Tibial artery (tissue), 4 donors: Measurements from ENCODE around the gene GNG2.

ENCODE experiments used
- DNase-seq, 2 donors: peaks; one replicate each; pipeline ENCODE4 v3.0.0-alpha.2; 2019
- H3K27ac ChIP-seq, 2 donors: fragments of 200-600 bp; sonication (generic) in 1 of 2; 1 replicate in 1 of 2; 2 replicates in 1 of 2; pipeline ENCODE4 v1.5.1; 2018 to 2019; ENCODE audit warnings: mild to moderate bottlenecking in 1 of 2
- H3K27me3 ChIP-seq, 2 donors: fragments of 200-600 bp; sonication (generic) in 1 of 2; one replicate each; pipeline versions ENCODE4 v1.5.1 to v1.6.0; 2016 to 2019
- H3K36me3 ChIP-seq, 3 donors: fragments of 200-600 bp; sonication (generic) in 2 of 3; one replicate each; pipeline ENCODE4 v1.5.1; 2016 to 2019; ENCODE audit warnings: mild to moderate bottlenecking in 2 of 3
- H3K4me1 ChIP-seq, 4 donors: fragments of 200-600 bp; sonication (generic) in 2 of 4; 1 replicate in 3 of 4; 2 replicates in 1 of 4; pipeline ENCODE4 v1.5.1; 2016 to 2019
- H3K4me3 ChIP-seq, 2 donors: fragments of 200-600 bp; sonication (generic) in 1 of 2; 1 replicate in 1 of 2; 2 replicates in 1 of 2; pipeline ENCODE4 v1.5.1; 2018 to 2019; ENCODE audit warnings: mild to moderate bottlenecking in 2 of 2
- H3K9me3 ChIP-seq, 3 donors: fragments of 200-600 bp; sonication (generic) in 1 of 3; one replicate each; pipeline ENCODE4 v1.5.1; 2016 to 2019
- intact Hi-C: fragments of 100-400 bp; cut with DNase I; formaldehyde crosslinking; loops from one replicate; pipeline ENCODE4 v1.15.0; 2023; ENCODE audit warnings: low total_unique reads
- TF ChIP-seq, protein P1 (sequence below), 2 experiments: fragments of 200-600 bp in 1 of 2; fragments of 450-650 bp in 1 of 2; IDR thresholded peaks; one replicate each; pipeline ENCODE4 v1.5.1; 2017 to 2019; ENCODE audit warnings: antibody characterized with exemption in 2 of 2, mild to moderate bottlenecking in 1 of 2, moderate library complexity in 1 of 2

GNG2 gene

DNA sequence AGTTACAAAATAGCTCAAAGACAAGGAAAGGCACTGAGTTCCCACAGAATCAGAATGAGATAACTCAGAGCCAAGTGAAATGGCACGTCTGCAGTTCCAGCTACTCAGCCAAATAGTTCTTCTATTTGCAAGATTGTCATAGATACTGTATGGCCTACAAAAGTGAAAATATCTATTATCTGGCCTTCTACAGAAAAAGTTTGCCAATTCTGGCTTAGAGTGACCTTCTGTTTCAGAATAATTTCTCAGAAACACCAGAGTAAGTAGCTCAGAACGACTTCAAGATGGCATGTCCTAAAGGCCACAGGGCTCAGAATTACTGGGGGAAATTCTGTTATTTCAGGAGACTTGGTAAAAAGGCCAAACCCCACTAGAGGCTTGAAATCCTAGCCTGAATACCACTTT lies 118.3 kb downstream of the GNG2 start:
- intact Hi-C loops: no loop called here
- Histone ChIP-seq H3K36me3 (no peaks in the 10 kb centered on the region), H3K4me3 (no peak overlapping the region), H3K4me1 (peaks cover 0 to 5% (median 0%) of the 10 kb centered on the region in 4 donors), H3K9me3 (no peaks in the 10 kb centered on the region), H3K27me3 (no peaks in the 10 kb centered on the region), H3K27ac (no peak overlapping the region)
- TF ChIP-seq, protein P1, sequence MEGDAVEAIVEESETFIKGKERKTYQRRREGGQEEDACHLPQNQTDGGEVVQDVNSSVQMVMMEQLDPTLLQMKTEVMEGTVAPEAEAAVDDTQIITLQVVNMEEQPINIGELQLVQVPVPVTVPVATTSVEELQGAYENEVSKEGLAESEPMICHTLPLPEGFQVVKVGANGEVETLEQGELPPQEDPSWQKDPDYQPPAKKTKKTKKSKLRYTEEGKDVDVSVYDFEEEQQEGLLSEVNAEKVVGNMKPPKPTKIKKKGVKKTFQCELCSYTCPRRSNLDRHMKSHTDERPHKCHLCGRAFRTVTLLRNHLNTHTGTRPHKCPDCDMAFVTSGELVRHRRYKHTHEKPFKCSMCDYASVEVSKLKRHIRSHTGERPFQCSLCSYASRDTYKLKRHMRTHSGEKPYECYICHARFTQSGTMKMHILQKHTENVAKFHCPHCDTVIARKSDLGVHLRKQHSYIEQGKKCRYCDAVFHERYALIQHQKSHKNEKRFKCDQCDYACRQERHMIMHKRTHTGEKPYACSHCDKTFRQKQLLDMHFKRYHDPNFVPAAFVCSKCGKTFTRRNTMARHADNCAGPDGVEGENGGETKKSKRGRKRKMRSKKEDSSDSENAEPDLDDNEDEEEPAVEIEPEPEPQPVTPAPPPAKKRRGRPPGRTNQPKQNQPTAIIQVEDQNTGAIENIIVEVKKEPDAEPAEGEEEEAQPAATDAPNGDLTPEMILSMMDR (IDR thresholded peaks at IDR 0.05): no peak
- no peak for DNase-seq

DNA sequence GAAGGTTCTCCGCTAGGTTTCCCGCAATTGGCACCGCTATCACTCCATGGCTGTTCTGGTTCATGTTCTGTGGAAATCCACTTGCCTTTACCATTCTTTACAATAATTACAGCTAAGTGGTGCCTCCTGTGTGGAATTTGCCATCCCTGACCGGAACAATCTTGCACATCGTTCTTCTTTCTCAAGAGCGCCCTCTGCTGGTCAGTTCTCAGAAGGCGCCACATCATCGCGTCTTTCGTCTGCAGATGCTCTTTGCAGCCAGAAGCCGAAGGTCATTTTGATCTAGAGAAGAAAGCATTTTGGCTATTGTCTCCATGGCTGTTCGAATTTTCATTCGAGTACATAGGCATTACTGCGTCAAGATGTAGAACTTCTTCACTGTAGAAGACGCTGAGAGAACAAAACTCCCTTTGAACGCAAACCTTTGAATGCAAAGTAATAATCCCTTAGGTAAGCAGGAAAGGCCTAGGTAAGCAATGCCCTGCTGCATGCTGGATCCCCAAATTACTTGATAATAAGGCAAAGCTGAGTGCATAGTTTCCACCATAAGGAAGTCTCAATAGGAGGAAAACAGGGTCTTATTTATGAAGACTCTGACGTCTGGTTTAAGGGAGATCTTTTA lies 118.8 kb downstream of the GNG2 start:
- Histone ChIP-seq H3K4me1 (peaks cover 0 to 5% (median 0%) of the 10 kb centered on the region in 4 donors), H3K4me3 (no peak overlapping the region), H3K27ac (no peak overlapping the region), H3K36me3 (no peaks in the 10 kb centered on the region), H3K27me3 (no peaks in the 10 kb centered on the region), H3K9me3 (no peaks in the 10 kb centered on the region)
- intact Hi-C loops: no loop called here
- TF ChIP-seq, protein P1 (IDR thresholded peaks at IDR 0.05): peak; percentile 78 to 85
- peak; percentile 83 to 85 for DNase-seq

DNA sequence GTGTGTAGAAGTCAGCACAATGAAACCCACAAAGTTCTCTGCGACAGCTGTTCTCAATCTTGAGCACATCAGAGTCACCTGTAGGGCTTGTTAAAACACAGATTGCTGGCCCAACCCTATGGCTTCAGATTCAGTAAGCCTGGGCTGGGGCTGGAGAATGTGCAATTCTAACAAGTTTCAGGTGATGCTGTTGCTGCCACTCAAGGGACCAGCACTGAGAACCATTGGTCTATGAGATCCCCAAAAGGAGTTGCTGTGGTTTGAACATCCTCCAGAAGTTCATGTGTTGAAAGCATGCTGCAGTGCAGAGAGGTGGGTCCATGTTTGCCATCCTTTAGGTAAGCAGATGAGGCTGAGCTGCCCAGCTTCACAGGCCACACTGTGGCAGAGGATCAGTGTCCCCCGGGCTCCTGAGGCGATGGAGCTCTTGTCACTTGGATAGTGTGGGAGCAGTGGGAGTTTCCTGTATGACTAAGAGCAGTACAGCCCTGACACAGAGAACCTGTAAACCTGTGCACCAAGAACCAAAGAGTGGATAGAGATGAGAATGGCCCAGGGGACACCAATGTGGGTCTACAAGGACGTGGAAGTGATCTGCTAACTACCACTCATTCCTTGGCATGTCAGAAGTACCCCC lies 120.9 kb downstream of the GNG2 start:
- intact Hi-C loops: no loop called here
- Histone ChIP-seq H3K4me1 (peaks cover 0 to 5% (median 0%) of the 10 kb centered on the region in 4 donors), H3K9me3 (no peaks in the 10 kb centered on the region), H3K27me3 (no peaks in the 10 kb centered on the region), H3K27ac (no peak overlapping the region), H3K4me3 (no peak overlapping the region), H3K36me3 (no peaks in the 10 kb centered on the region)
- DNase-seq: no peak
- TF ChIP-seq, protein P1 (IDR thresholded peaks at IDR 0.05): no peak

DNA sequence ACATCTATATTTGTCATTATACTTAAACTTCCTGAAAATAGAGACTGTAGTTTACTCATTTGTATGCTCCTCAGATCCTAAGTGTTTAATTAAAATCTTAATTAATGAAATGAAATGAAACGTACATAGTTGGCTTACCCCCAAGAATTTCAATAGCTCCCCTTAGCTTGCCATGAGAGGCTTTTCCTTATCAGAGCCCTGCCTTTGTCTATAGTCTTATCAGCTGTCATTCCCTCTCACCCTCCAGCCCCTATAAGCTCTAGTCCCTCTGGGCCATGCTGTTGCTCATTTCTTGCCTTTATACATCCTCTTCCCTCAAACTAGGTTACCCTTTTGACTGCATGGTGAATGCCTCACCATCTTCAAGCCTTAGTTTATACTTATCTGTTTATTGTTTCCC lies 127.8 kb downstream of the GNG2 start:
- Histone ChIP-seq H3K27me3 (no peaks in the 10 kb centered on the region), H3K4me1 (peaks cover 0 to 23% (median 19%) of the 10 kb centered on the region in 4 donors), H3K9me3 (no peaks in the 10 kb centered on the region), H3K27ac (peak overlapping the region in 1 of 2 donors; percentile 89), H3K36me3 (peaks cover 1 to 20% (median 11%) of the 10 kb centered on the region in 3 donors), H3K4me3 (no peak overlapping the region)
- intact Hi-C loops: no loop called here
- DNase-seq: no peak
- TF ChIP-seq, protein P1 (IDR thresholded peaks at IDR 0.05): no peak

DNA sequence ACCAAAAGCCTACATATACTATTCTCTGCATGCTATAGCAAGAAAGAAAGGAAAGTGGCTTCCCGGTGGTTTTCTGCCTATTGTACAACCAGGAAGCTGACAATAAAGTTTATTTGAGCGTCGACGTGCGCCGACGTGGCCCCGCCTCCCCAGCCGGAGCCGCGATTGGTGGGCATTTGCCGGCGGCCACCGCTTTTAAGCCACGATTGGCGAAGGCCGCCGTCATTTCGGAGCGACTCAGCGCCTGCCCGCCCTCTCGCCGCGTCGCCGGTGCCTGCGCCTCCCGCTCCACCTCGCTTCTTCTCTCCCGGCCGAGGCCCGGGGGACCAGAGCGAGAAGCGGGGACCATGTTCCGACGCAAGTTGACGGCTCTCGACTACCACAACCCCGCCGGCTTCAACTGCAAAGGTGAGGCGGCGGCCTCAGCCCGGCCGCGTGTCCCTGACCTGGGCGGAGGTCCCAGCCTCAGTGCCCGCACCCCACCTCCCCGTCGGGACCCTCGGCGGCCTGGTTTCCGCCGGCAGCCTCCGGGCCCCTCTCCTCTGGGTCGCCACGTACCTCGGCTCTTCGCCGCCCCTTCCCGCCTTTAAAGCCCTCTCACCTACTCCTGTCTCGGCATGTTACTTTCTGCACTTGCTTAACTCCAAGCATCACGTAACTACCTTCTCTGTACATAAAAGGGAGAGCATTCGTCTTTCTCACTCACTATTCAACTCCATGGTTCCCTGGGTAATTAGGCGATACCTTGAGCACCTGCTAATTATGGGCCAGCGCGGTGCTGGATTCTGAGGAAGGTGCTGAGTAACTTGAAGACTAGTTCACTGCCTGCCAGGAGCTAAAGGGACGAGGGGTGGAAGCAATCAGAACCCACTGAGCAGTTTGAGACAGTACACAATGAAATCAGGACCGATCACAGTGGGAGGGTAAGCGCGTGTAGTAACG lies 129.2 kb downstream of the GNG2 start, which contains the start of gene RTRAF:
Gene RTRAF (plus strand): TSS at position 254 of the 942 bp plus-strand sequence. CDS start 94 bp downstream, at position 348.
- Histone ChIP-seq H3K4me3 (peak within 1 kb of the TSS; percentile 88 to 95), H3K4me1 (peaks cover 0 to 23% (median 19%) of the 10 kb centered on the region in 4 donors), H3K27me3 (no peaks in the 10 kb centered on the region), H3K27ac (peak within 1 kb of the TSS; percentile 89 to 90), H3K36me3 (peaks cover 15 to 31% (median 20%) of the 10 kb centered on the region in 3 donors), H3K9me3 (no peaks in the 10 kb centered on the region)
- intact Hi-C loops: no loop called here
- DNase-seq: peak; percentile 87 to 95
- TF ChIP-seq, protein P1 (IDR thresholded peaks at IDR 0.05): no peak
